ENCODE data around the gene PLA2G4E. TPM values are rescaled to one million over a fixed set of nuclear protein-coding genes. Genes with fewer than 3 reads are reported as not detected.
A peak's percentile ranks its signal among the peaks of the same experiment; 100 is the strongest.

PLA2G4E gene
- total RNA-seq, 1 donor from 2014 or later, result 1.5 TPM

DNA sequence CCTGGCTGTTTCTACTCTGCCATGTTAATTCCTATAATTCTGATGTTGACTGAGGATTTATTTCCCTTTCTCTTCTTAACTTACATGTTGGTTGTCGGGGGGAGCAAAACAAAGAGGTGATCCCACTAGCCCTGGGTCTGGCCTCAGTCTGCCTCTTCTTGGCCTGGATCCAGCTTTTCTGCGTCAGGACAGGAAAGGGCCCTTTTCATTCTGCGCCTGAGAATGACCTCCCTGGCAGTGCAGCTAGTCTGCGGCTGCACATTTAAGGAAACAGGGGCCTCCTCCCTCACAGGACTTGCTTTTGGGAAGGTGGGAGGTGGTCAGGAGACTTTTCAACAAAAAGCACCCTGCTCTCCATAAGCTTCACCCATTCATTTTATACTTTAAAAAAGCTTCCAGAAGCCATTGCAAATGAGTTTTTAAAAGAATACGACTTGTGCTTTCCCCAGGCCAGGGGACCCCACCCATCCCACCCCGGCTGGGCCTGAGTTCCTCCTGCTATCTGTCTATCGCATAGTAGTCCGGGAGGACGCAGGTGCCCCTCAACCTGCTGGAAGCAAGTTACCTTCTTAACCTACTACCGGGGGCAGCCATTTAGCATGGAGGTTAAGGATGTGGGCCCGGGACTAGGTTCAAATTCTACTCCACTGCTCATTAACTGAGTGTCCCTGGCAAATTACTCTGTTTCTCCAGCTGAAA is 27.2 kb downstream of the PLA2G4E start:
- intact Hi-C loops (cut with DNase I), result loop anchor here (5.0 kb wide), 1 partner anchor 64 kb away; no protein-coding TSS in a partner anchor
- Histone ChIP-seq H3K36me3 (no peaks in the 10 kb centered on the region), H3K4me3 (no peak overlapping the region), H3K27ac (no peak overlapping the region), H3K9me3 (no peaks in the 10 kb centered on the region), H3K27me3 (no peaks in the 10 kb centered on the region), H3K4me1 (peaks cover 5% of the 10 kb centered on the region)
- no peak for ATAC-seq
- TF ChIP-seq, protein P1, sequence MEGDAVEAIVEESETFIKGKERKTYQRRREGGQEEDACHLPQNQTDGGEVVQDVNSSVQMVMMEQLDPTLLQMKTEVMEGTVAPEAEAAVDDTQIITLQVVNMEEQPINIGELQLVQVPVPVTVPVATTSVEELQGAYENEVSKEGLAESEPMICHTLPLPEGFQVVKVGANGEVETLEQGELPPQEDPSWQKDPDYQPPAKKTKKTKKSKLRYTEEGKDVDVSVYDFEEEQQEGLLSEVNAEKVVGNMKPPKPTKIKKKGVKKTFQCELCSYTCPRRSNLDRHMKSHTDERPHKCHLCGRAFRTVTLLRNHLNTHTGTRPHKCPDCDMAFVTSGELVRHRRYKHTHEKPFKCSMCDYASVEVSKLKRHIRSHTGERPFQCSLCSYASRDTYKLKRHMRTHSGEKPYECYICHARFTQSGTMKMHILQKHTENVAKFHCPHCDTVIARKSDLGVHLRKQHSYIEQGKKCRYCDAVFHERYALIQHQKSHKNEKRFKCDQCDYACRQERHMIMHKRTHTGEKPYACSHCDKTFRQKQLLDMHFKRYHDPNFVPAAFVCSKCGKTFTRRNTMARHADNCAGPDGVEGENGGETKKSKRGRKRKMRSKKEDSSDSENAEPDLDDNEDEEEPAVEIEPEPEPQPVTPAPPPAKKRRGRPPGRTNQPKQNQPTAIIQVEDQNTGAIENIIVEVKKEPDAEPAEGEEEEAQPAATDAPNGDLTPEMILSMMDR (IDR thresholded peaks at IDR 0.05), result no peak
- DNase-seq, result peak; percentile 40

DNA sequence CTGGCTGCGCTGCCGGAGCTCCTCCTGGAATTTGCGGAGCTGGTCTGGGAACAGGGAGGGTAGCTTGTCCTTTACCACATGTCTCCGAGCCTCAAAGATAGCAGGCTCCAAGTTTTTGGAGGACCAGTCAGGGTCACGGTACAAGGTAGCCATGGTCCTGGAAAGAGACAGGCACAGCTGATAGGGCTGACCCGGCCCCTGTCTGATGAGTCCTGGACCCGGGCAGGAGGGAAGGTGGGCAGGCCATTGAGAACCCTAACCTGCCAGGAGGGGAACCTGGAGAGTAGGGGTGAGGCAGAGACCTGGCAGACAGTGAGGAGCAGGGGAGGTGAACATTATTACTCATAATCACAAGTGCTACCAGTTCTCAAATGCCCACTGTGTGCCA is 28.0 kb downstream of the PLA2G4E start:
- no peaks in the 10 kb centered on the region for H3K36me3 ChIP-seq
- TF ChIP-seq, protein P1 (IDR thresholded peaks at IDR 0.05), result no peak
- peaks cover 5% of the 10 kb centered on the region for H3K4me1 ChIP-seq
- no peaks in the 10 kb centered on the region for H3K27me3 ChIP-seq
- no peaks in the 10 kb centered on the region for H3K9me3 ChIP-seq
- no peak overlapping the region for H3K27ac ChIP-seq
- H3K4me3 ChIP-seq, result no peak overlapping the region
- intact Hi-C loops (cut with DNase I), result loop anchor here (5.0 kb wide), 1 partner anchor 65 kb away; no protein-coding TSS in a partner anchor
- ATAC-seq (no peak), DNase-seq (peak; percentile 46)

DNA sequence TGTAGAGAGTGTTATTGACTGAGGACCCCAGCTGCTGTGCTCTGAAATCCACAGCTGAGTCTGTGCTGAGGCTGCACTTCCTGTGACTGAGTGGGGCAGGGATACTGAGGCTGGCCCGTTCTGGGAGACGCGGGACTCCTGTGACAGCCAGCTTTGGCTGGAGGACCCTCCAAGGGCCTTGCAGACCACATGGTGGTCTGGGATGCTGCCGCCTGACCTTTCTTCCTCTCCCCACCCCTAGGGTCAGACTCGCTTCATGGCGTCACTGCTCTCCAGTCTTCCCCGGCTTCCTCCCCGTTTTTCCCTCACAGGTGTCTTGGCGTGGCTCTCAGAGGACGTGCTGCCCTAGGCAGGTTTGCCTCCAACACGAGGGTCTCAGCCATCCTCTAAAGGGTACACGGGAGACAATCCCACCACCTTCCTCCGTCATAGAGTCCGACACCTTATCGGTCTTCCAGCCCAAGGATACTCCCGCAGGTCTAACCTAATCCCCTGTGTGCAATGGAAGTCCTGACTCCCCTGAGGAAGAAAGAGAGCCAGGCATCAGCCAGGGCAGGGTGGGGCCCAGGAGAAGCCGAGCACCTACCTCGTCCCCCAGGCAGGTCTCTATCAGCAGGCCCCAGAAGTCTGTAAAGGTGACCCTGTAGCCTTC is 28.6 kb downstream of the PLA2G4E start:
- ATAC-seq (no peak), DNase-seq (peak; percentile 54)
- TF ChIP-seq, protein P1 (IDR thresholded peaks at IDR 0.05), result no peak
- Histone ChIP-seq H3K4me3 (no peak overlapping the region), H3K27me3 (no peaks in the 10 kb centered on the region), H3K36me3 (no peaks in the 10 kb centered on the region), H3K27ac (no peak overlapping the region), H3K4me1 (peaks cover 5% of the 10 kb centered on the region), H3K9me3 (no peaks in the 10 kb centered on the region)
- intact Hi-C loops (cut with DNase I), result loop anchor here (5.0 kb wide), 1 partner anchor 65 kb away; no protein-coding TSS in a partner anchor

DNA sequence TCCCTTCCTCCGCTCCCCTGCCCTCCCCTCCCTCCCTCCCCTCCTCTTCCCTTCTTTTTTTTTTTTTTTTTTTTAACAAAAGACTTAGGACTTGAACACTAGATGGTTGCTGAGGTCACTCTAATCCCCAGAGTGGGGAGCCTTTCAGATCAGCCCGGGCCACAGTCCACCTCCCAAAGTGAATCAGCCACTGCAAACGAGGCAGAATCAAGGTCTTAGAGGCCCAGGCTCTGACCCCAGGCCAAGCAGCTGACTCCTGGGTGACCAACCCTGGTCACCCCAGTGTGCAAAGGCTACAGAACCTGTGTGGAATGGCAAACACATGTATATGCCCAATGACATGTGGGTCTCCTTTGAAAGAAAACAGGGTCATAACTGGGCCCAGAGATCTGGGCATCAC is 30.2 kb downstream of the PLA2G4E start:
- peaks cover 5% of the 10 kb centered on the region for H3K4me1 ChIP-seq
- no peaks in the 10 kb centered on the region for H3K9me3 ChIP-seq
- TF ChIP-seq, protein P1 (IDR thresholded peaks at IDR 0.05), result no peak
- DNase-seq (peak; percentile 47), ATAC-seq (no peak)
- H3K4me3 ChIP-seq, result no peak overlapping the region
- H3K27ac ChIP-seq, result no peak overlapping the region
- intact Hi-C loops (cut with DNase I), result loop anchor here (5.0 kb wide), 1 partner anchor 67 kb away; no protein-coding TSS in a partner anchor
- no peaks in the 10 kb centered on the region for H3K36me3 ChIP-seq
- no peaks in the 10 kb centered on the region for H3K27me3 ChIP-seq

DNA sequence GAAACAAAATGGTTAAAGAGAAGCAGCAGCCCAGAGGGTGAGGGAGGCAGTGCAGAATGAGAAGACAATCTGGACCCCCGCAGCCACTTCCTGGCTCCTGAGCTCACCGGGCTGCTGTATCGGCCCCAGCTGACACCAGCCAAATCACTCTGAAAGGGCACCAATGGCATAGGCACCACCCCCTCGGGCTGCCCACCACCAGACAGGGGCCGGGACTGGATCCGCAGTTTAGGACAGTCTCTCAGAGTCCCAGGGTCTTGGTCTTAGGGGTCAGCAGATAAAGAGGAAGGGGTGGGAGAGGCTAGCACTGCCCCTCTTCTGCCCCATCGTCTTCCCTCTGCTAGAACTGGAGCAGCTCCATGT is 30.6 kb downstream of the PLA2G4E start:
- Histone ChIP-seq H3K27me3 (no peaks in the 10 kb centered on the region), H3K27ac (no peak overlapping the region), H3K36me3 (no peaks in the 10 kb centered on the region), H3K4me3 (no peak overlapping the region), H3K4me1 (peaks cover 5% of the 10 kb centered on the region), H3K9me3 (no peaks in the 10 kb centered on the region)
- intact Hi-C loops (cut with DNase I), result loop anchor here (5.0 kb wide), 1 partner anchor 67 kb away; no protein-coding TSS in a partner anchor
- ATAC-seq, result no peak
- TF ChIP-seq, protein P1 (IDR thresholded peaks at IDR 0.05), result no peak
- peak; percentile 47 for DNase-seq

Measured in upper lobe of right lung (tissue), 1 donor.